ENCODE results near the gene NRARP.

GRCh38 chr9:137270929-137271695 lies 31.0 kb downstream of the NRARP start:
- TF ChIP-seq POLR2A (IDR thresholded peaks at IDR 0.05) (no peak), CTCF (IDR thresholded peaks at IDR 0.05) (no peak), EP300 (IDR thresholded peaks at IDR 0.05) (no peak)

Data from tibial nerve (tissue), 4 donors.